ENCODE data around the gene PHLDB1. TPM values are rescaled to one million over a fixed set of nuclear protein-coding genes. Genes with fewer than 3 reads are reported as not detected.

PHLDB1 gene
- total RNA-seq, 1 donor from 2014 or later, result 74.3 TPM

DNA sequence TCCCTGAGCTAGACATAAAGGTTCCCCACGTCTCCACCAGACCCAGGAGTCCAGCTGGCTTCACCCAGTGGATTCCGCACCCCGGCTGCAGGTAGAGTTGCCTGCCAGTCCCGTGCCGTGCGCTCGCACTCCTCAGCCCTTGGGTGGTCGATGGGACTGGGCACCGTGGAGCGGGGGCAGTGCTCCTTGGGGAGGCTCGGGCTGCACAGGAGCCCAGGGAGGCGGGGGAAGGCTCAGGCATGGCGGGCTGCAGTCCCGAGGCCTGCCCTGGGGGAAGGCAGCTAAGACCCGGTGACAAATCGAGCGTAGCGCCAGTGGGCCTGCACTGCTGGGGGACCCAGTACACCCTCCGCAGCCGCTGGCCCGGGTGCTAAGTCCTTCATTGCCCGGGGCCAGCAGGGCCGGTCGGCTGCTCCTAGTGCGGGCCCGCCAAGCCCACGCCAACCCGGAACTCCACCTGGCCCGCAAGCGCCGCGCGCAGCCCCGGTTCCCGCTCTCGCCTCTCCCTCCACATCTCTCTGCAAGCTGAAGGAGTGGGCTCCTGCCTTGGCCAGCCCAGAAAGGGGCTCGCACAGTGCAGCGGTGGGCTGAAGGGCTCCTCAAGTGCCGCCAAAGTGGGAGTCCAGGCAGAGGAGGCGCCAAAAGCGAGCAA lies 81.6 kb downstream of the PHLDB1 start:
- DNase-seq, result no peak

- no peak for DNase-seq
Observed at GRCh38 chr11:118689503-118689851, 82.1 kb downstream of the PHLDB1 start.

- DNase-seq, result peak; percentile 77
Observed at GRCh38 chr11:118689852-118690552, 82.6 kb downstream of the PHLDB1 start.

- DNase-seq, result no peak
Observed at GRCh38 chr11:118690553-118691304, 83.3 kb downstream of the PHLDB1 start.

DNA sequence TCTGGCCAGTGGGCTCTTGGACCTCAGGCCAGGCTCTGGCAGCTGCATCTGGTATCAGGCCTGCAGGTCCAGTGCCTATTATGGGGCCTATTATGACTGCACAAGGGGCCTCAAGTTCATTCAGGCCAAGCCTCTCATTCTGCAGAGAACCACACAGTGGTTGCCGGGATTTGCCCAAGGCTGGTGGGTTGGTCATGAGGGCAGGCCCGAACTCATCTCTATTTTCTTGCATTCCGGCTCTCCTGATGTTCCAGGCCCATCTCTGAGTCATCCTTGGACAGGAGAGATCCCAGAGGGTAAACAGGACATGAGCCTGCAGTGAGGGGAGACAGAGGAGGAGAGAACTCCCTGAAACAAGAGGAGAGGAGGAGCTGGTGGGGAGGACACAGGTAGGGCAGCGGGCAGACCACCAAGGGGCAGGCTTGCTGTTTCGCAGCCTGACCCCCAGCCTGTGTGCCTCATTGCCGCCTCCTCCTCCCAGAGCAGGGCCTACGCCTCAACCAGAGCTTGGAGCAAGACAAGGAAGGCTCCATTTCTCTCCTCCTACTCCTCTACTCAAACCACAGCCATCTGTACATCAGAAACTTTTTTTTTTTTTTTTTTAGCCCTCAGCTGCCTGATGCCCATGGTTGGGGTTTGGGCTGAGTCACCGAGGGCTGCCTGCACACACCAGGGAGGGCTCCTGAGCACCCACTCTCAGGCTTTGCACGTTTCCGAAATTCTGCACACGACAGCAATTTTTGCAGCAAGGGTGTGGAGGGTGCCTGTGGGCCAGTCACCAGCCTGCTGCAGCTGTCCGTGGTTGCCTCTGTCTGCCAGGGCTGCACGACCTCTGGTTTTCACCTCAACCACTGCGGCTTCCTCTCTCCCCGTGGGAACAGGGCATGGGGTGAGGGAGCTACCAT lies 84.8 kb downstream of the PHLDB1 start:
- no peak for DNase-seq

- no peak for DNase-seq
Observed at GRCh38 chr11:118694185-118694584, 86.8 kb downstream of the PHLDB1 start.

DNA sequence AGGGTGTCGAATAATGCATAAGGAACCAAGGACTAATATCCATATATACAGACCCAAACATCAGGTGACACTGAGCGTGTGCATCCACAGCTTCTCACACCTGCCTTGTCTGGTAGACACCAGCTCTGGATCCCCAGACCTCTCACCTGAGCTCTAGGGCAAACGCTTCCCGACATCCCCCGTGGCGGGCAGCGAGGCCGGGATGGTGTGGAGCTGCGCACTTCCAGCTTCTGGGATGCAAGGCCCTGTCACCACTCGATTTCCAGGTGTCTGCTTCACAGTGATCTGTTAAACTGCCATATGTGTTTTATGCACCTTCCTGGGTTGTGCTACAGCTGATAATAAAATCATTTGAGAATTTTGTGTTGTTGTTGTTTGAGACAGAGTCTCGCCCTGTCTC lies 87.4 kb downstream of the PHLDB1 start:
- DNase-seq, result no peak

DNA sequence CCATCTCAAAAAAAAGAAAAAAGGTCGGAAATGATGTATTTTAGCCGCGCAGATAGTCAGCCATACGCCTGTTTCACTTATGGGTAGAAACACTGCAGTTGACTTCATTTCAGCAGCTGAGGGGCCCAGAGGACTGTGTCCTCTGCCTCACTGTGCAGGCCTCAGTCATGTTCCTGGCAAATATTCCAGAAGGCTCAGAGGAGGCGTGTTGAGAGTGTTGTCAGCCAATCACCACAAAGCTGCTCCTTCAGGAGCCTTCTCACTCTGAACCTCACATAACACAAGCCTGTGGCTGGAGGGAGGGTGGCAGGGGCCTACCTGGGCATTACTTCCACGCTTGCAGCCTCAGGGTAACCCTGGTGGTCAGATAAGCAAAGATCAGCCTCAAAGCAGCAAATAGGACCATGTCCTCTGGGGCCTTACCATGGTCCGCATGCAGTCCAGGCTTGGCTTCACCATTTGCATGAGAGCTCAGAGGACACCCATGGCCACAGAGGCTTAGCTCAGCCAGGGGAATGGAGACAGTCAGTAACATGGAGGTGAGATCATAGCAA lies 89.3 kb downstream of the PHLDB1 start:
- DNase-seq, result no peak

DNA sequence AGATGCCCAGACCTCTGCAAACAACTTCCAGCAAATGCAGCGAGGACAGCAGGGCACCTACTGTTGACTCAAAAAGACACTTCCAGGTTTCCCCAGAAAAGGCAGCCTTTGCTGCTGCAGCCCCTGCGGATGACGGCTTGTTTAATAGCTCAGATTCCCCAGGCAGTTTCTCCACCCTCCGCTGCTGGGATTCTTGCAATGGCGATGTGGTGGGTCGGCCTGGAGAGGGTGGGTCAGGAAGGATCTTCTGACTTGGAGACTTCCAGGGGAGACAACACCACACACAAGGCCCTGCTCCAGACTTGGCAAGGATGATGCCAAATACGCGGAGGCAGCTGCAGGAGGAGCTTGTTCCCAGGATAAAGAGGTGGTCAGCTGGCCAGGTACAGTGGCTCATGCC lies 89.9 kb downstream of the PHLDB1 start:
- no peak for DNase-seq

DNA sequence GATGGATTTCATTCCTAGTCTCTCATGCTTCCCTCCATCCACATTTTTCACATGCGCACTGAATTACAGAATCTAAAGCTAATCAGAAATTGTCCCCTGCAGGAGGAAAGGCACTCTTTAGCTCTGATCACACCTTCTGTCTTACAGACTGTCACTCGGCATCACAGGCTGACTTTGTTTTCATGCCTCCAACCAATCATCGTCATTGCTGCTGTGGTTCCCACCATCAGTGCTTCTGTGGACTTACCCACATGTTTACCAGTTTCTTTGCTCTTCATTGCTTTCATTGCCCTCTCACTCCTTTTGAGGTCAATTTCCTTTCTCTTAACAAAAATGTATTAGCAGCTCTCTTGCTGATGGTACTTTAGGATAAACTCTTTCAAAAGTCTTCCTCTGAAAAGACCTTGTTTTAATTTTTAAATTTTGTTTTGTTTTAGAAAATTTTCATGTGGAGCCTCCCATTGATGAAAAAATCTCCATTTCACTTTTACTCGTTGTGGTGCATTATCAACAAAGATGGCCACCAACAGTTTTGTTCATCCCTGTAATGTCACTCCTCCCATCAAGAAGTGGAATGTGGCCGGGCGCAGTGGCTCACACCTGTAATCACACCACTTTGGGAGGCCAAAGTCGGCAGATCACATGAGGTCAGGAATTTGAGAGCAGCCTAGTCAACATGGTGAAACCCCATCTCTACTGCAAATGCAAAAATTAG lies 92.2 kb downstream of the PHLDB1 start:
- DNase-seq, result no peak

- DNase-seq, result no peak
Observed at GRCh38 chr11:118703563-118704106, 96.2 kb downstream of the PHLDB1 start.

- no peak for DNase-seq
Observed at GRCh38 chr11:118705111-118705741, 97.8 kb downstream of the PHLDB1 start.

DNA sequence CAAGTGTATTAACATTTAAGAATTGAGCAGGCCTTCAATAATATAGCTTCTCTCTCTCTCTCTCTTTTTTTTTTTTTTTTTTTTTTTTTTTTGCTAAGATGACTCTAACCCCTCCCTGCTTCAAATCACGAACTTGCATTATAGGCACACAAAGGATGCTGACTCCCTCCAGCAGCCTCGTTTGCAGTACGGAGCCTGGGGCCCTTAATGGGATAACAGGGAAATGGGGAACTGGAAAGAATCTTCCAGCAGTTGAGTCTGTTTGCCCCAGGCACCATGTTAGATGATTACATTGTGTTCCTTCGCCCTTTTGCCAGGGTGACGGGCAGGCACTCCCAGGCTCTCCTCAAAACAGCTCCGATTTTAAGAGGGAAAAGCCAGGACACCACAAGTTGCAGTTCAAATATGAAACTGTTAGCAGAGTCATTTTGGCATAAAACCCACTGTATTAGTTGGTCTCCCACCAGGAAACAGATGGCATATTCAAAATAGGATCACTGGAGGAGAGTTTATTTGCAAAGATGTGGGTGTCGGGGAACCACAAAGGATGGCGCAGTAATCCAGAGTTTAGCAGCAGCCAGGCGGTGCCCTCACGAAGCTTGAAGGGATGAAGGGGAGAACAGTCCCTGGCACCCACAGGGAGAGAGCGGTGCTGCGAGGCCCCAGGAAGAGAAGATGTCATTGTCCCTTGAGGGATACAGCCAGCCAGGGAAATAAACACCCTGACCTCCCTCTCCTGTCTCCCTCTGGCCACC lies 98.6 kb downstream of the PHLDB1 start:
- DNase-seq, result no peak

DNA sequence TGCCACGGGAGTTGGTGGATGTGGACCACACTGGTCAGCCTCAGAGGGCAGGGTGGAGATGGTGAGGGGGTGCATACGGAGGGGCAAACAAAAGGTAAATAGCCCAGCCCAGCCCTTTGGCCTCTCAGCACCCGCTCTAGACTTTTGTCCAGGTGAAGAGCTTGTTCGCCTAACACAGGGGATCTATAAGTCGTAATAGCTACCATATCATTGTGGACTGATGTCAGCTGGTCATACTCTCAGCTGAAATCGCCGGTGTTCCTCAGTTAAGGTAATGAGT lies 99.1 kb downstream of the PHLDB1 start:
- DNase-seq, result no peak

Small RNA genes lying within 50 kb of the gene (small RNA-seq; reads per million reads assigned to genes)
- gene RNU6-1157P (ENCODE audit: low replicate concordance) (not detected), gene RNU6-376P (ENCODE audit: low replicate concordance) (not detected)

Other genes starting within 250 kb of the PHLDB1 start
- 31.4 TPM for gene UBE4A, start 248.0 kb upstream of the PHLDB1 start, total RNA-seq
- 65.8 TPM for gene ATP5MG, start 206.0 kb upstream of the PHLDB1 start, total RNA-seq
- 59.4 TPM for gene KMT2A, start 171.1 kb upstream of the PHLDB1 start, total RNA-seq
- 0.79 TPM for gene TTC36, start 80.1 kb upstream of the PHLDB1 start, total RNA-seq
- gene TMEM25, start 76.4 kb upstream of the PHLDB1 start, total RNA-seq, result 8.1 TPM
- 21.2 TPM for gene IFT46, start 41.7 kb upstream of the PHLDB1 start, total RNA-seq
- 86.7 TPM for gene ARCN1, start 35.2 kb upstream of the PHLDB1 start, total RNA-seq
- gene TREH, start 72.0 kb downstream of the PHLDB1 start, total RNA-seq, result not detected
- gene DDX6, start 183.5 kb downstream of the PHLDB1 start, total RNA-seq, result 137 TPM

Measured in skin of body (tissue), 3 donors.